Thoracic aorta (tissue), 2 donors: ENCODE results near the gene PKD1L1. TPM values are rescaled to one million over a fixed set of nuclear protein-coding genes. Genes with fewer than 3 reads are reported as not detected.

Source experiments
- ATAC-seq: fragments of 150-250 bp; one replicate; pipeline ENCODE4 v1.8.0; 2017; ENCODE audit warnings: low read depth; ENCODE audit not compliant: insufficient number of reproducible peaks, low FRiP score
- DNase-seq: peaks from one replicate; pipeline ENCODE4 v3.0.0-alpha.2; 2020; ENCODE audit warnings: low spot score
- H3K27ac ChIP-seq, 2 donors: fragments of 200-600 bp; sonication (generic); 1 replicate in 1 of 2; 2 replicates in 1 of 2; pipeline ENCODE4 v1.5.1; 2016; ENCODE audit warnings: mild to moderate bottlenecking in 2 of 2, moderate library complexity in 2 of 2
- H3K27me3 ChIP-seq: fragments of 200-600 bp; sonication (generic); replicated peaks from 2 replicates; pipeline ENCODE4 v1.6.0; 2016; ENCODE audit warnings: mild to moderate bottlenecking; ENCODE audit not compliant: insufficient read depth
- H3K36me3 ChIP-seq: fragments of 200-600 bp; sonication (generic); one replicate; pipeline ENCODE4 v1.5.1; 2016
- H3K4me1 ChIP-seq, 2 donors: fragments of 200-600 bp; sonication (generic); 1 replicate in 1 of 2; 2 replicates in 1 of 2; pipeline versions ENCODE4 v1.5.1 to v1.6.0; 2016; ENCODE audit warnings: low read depth in 2 of 2, mild to moderate bottlenecking in 1 of 2; ENCODE audit not compliant: control insufficient read depth in 1 of 2
- H3K4me3 ChIP-seq: fragments of 200-600 bp; sonication (generic); 2 replicates; pipeline ENCODE4 v1.5.1; 2016; ENCODE audit warnings: mild to moderate bottlenecking
- H3K9me3 ChIP-seq: fragments of 200-600 bp; sonication (generic); 2 replicates; pipeline ENCODE4 v1.5.1; 2016
- total RNA-seq, 2 donors: library from RNA; depleted of rRNA; stranded (reverse); fragments of >200 nt; gene quantifications; one replicate each; pipeline versions ENCODE4 v1.1.0 to v1.2.3, GENCODE V29; 2016
- TF ChIP-seq, protein P1 (sequence below): fragments of 200-600 bp; sonication (generic); IDR thresholded peaks from one replicate; pipeline ENCODE4 v1.5.1; 2019; ENCODE audit warnings: antibody characterized with exemption

PKD1L1 gene
- total RNA-seq, 2 donors from 2014 or later: 0.14 to 0.85 TPM

DNA sequence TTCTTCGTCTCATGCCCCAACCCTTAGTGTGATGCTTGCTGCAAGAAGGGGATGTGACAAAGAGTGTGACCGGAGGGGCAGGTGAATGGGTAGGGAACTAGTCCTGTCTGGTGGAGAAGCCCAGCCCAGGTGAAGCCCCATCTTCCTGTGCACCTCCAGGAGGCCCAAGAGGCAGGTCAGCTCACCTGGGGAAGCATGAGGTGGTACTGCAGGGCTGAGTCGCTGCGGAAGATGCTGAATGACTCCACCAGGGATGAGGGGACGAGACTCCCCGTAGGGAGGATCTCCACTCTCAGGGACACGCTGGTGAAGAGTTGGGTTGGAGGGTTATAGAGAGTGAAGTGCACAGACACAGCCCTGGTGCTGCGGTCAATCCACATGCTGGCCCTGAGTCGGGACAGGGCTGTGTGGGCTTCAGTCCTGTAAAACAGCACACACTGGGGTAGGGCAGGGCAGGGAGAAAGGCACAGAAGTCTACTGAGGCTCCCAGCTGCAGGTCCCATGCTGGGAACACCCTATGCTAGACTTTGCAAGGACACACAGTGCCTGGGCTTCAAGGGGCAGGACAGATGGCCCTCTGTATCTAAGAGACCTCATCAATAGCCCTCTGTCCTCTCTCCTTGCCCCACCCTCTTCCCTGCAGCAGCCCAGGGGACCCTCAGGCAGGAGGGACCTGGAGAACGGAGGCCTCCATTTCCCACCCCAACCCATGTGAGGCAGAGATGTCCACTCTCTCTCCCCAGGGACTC, 136.5 kb downstream of the PKD1L1 start:
- Histone ChIP-seq H3K4me3 (no peak overlapping the region), H3K9me3 (no peaks in the 10 kb centered on the region), H3K27me3 (no peaks in the 10 kb centered on the region), H3K27ac (no peak overlapping the region), H3K36me3 (no peaks in the 10 kb centered on the region), H3K4me1 (peaks cover 3 to 16% of the 10 kb centered on the region in 2 donors)
- DNase-seq (no peak), ATAC-seq (no peak)
- TF ChIP-seq, protein P1, sequence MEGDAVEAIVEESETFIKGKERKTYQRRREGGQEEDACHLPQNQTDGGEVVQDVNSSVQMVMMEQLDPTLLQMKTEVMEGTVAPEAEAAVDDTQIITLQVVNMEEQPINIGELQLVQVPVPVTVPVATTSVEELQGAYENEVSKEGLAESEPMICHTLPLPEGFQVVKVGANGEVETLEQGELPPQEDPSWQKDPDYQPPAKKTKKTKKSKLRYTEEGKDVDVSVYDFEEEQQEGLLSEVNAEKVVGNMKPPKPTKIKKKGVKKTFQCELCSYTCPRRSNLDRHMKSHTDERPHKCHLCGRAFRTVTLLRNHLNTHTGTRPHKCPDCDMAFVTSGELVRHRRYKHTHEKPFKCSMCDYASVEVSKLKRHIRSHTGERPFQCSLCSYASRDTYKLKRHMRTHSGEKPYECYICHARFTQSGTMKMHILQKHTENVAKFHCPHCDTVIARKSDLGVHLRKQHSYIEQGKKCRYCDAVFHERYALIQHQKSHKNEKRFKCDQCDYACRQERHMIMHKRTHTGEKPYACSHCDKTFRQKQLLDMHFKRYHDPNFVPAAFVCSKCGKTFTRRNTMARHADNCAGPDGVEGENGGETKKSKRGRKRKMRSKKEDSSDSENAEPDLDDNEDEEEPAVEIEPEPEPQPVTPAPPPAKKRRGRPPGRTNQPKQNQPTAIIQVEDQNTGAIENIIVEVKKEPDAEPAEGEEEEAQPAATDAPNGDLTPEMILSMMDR: no peak

GRCh38 chr7:47809387-47809786, 138.9 kb downstream of the PKD1L1 start:
- H3K4me1 ChIP-seq: peaks cover 3 to 21% of the 10 kb centered on the region in 2 donors
- H3K4me3 ChIP-seq: no peak overlapping the region
- H3K27ac ChIP-seq: no peak overlapping the region
- ATAC-seq (no peak), DNase-seq (no peak)
- TF ChIP-seq, protein P1: no peak
- H3K36me3 ChIP-seq: no peaks in the 10 kb centered on the region
- no peaks in the 10 kb centered on the region for H3K27me3 ChIP-seq
- H3K9me3 ChIP-seq: no peaks in the 10 kb centered on the region

- H3K4me3 ChIP-seq: no peak overlapping the region
- ATAC-seq: no peak
- DNase-seq: no peak
- TF ChIP-seq, protein P1: no peak
- H3K36me3 ChIP-seq: no peaks in the 10 kb centered on the region
- no peak overlapping the region for H3K27ac ChIP-seq
- peaks cover 3 to 21% of the 10 kb centered on the region in 2 donors for H3K4me1 ChIP-seq
- no peaks in the 10 kb centered on the region for H3K27me3 ChIP-seq
- H3K9me3 ChIP-seq: no peaks in the 10 kb centered on the region
Observed at GRCh38 chr7:47808321-47808720, 139.9 kb downstream of the PKD1L1 start.

DNA sequence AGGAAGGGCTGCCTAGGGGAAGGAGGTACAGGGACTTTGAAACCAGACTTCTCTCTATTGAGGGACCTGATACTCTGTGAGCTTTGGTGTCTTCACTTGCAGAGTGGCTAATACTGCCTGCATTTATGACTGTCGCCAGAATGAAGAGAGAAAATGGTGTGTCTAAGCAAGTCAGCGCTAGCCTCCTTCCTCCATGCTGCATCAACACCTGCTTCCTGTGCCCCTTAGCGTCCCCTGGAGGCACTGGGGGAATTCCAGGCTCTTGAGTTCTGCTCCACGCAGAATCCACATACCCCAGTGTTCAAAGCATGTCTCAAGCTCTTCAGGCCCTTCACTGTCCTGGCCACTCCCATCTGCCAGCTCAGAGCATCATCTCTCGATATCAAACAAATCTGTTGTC, 140.5 kb downstream of the PKD1L1 start:
- Histone ChIP-seq H3K4me3 (peak overlapping the region; percentile 28), H3K27ac (no peak overlapping the region), H3K4me1 (peaks cover 3 to 21% of the 10 kb centered on the region in 2 donors), H3K36me3 (no peaks in the 10 kb centered on the region), H3K9me3 (no peaks in the 10 kb centered on the region), H3K27me3 (no peaks in the 10 kb centered on the region)
- DNase-seq (no peak), ATAC-seq (no peak)
- TF ChIP-seq, protein P1: no peak

GRCh38 chr7:47807126-47807525, 141.1 kb downstream of the PKD1L1 start:
- ATAC-seq: no peak
- TF ChIP-seq, protein P1: no peak
- H3K27ac ChIP-seq: no peak overlapping the region

More at GRCh38 chr7:47807126-47807525, 141.1 kb downstream of the PKD1L1 start:
- H3K9me3 ChIP-seq: no peaks in the 10 kb centered on the region
- no peak for DNase-seq
- no peaks in the 10 kb centered on the region for H3K27me3 ChIP-seq
- H3K4me1 ChIP-seq: peaks cover 3 to 21% of the 10 kb centered on the region in 2 donors
- no peaks in the 10 kb centered on the region for H3K36me3 ChIP-seq
- peak overlapping the region; percentile 28 for H3K4me3 ChIP-seq
